Epithelial cell of proximal tubule (primary cell): ENCODE measurements around the gene C19orf47. TPM values are rescaled to one million over a fixed set of nuclear protein-coding genes. Genes with fewer than 3 reads are reported as not detected.
A peak's percentile ranks its signal among the peaks of the same experiment; 100 is the strongest.

ENCODE experiments used
- DNase-seq: peaks from one replicate; pipeline ENCODE4 v3.0.0-alpha.2; 2011; ENCODE audit warnings: low read depth
- H3K4me3 ChIP-seq: 2 replicates; pipeline ENCODE4 v1.5.1; 2011; ENCODE audit warnings: low read depth, mild to moderate bottlenecking, low read length
- CTCF ChIP-seq: conservative IDR thresholded peaks from 2 replicates; pipeline ENCODE4 v1.5.1; 2012; ENCODE audit warnings: low read depth, mild to moderate bottlenecking, low read length
- total RNA-seq: library from RNA; depleted of rRNA; stranded (reverse); fragments of >200 nt; gene quantifications from 2 replicates; pipeline ENCODE4 v1.2.3, GENCODE V29; 2015

The C19orf47 gene
- total RNA-seq, 1 donor from 2014 or later = 13.5 TPM

DNA sequence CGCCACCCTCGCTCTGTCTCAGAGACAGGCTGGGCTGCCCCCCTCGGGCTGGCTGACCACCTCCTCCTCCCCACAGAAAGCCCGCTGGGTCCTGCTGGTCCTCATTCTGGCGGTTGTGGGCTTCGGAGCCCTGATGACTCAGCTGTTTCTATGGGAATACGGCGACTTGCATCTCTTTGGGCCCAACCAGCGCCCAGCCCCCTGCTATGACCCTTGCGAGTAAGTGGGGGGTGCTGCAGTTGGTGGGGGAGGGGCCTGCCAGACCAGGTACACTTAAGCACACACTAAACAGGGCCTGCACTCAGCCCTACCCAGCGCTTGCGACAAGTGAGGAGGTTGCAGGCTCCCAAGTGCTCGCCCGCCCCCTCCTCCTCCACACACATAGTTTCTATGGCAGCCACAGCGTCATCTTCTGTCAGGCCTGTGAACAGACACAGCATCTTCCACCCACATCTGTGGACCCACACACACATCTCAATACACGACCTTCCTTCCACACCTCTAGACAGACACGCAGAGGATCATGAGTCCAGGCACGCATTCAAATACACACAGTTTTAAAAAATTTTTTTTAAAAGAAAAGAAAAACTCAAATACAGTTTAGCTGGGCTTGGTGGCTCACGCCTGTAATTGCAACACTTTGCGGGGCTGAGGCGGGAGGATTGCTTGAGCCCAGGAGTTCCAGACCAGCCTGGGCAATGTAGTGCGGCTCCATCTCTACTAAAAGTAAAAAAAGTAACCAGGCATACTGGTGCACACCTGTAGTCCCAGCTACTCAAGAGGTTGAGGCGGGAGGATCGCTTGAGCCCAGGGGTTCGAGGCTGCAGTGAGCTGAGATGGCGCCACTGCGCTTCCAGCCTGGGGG is 18.7 kb upstream of the C19orf47 start:
- no peak overlapping the region for H3K4me3 ChIP-seq
- TF ChIP-seq CTCF = no peak
- DNase-seq = no peak

DNA sequence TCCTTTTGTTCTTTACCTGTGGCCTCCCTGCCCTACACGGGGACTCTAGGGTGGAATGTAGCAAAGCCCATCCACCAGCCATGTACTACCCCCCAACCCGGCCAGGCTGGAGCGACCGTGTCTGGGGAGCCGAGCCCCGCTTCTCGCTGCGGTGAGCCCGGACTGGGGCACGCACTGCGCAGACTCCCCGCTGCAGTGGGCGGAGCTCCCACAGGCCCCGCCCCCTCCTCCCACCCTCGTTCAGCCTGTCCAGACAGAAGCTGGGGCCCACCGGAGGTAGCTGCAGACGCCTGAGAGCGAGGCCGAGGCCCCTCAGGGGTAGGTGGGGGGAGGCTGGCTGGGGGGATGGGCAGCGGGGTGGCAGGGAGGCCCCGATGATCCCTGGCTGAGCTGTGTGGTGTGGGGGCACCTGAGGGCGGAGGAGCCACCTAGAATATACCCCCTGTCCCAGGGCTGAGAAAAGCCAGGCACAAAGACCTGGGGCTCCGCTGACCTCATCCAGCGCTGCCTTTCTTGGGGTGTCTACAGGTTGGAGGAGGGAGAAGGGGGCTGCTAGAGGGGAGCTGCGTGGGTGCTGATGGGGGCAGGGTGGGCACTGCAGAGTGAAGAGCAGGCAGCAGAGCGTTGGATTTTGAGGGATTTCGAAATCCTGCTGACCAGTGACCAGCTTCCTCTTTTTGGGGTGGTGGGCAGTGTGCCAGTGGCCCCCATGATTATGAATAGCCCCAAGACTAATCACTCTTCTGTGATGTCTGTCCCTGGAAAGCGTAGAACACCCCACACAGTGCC is 17.6 kb upstream of the C19orf47 start:
- no peak for DNase-seq

DNA sequence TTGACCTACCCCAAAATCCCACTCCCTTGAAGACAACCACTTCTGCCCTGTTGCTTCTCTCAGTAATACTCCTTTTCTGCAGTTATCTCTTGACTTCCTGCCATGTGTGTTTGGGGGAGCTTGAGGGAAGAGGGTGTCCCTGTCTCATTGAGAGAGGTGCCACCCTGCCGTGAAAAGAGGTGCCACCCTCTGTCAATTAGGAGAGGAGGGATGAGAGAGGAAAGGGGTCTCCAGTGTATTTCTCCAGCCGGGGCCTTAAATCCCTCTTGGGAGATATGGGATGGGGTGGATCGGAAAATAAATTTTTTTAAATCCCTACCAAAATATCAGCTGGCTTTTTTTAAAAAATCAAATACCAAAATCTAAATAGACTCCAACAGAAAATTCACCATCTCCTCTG is 16.8 kb upstream of the C19orf47 start:
- TF ChIP-seq CTCF = no peak
- no peak overlapping the region for H3K4me3 ChIP-seq
- no peak for DNase-seq

More for the DNA sequence above, 17.6 kb upstream of the C19orf47 start:
- H3K4me3 ChIP-seq = peak overlapping the region; percentile 35
- no peak for TF ChIP-seq CTCF

GRCh38 chr19:40363069-40363468 is 14.9 kb upstream of the C19orf47 start:
- TF ChIP-seq CTCF = no peak

GRCh38 chr19:40362160-40362559 is 14.0 kb upstream of the C19orf47 start:
- H3K4me3 ChIP-seq = no peak overlapping the region
- no peak for DNase-seq
- TF ChIP-seq CTCF = no peak

More at GRCh38 chr19:40363069-40363468, 14.9 kb upstream of the C19orf47 start:
- no peak for DNase-seq
- no peak overlapping the region for H3K4me3 ChIP-seq

GRCh38 chr19:40360708-40361241 is 12.6 kb upstream of the C19orf47 start:
- H3K4me3 ChIP-seq = no peak overlapping the region
- DNase-seq = no peak
- no peak for TF ChIP-seq CTCF
